ENCODE data around the gene TMEM179.
"Not testable (repeated sequence)": the region's sequence is repeated elsewhere in the genome, so short reads cannot be mapped to it uniquely, and the experiment has no call there.

TMEM179 gene

DNA sequence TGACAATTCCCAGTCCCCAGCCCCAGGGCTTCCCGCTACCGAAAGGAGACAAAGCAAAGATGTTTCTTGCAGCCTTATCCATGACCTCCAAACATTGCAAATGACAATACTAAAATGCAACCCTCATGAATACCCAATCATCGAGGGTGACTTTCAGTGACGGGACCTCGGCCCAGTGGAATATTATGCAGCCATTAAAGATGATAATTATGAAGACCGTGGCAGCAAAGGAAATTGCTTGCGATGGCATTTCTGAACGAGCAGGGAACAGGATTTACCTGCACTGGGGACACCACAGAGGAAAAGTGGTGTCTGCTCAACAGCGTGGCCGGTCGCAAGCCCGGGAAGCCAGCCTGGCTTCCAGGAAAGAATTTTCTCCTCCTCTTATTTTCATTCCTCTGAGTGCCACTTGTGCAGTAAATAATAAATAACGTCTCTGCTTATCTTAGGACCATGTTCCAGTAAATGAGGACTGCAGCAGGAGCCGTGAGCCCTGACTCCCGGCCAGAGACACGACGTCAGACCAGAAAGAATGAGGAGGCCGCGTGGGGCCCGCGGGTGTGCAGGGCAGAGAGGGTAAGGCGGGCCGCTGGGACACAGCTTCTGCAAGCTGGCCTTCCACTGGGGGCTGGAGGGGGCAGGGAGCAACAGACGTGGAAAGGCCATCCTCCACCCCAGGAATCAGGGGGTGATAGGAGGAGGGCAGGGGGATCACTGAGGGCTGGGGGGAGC, 18.4 kb downstream of the TMEM179 start:
- DNase-seq: no peak

DNA sequence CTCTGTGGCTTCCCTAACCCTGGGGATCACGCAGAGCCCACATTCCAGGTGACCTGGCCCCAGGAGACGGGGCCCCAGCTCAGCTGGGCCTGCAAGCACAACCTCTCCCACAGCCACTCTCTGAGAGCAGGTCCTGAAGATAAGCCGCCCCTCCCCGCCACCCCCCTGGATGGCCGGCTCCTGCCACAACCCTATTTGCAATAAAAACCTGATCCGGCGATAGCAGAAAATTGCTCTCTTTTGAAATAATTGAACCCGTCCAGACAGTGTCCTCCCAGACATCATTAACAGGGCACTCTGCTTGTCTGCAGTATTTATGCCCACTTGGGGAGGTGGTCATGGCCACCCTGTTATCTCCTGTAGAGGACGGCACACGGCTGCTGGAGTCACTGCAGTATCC, 20.0 kb downstream of the TMEM179 start:
- DNase-seq: no peak

DNA sequence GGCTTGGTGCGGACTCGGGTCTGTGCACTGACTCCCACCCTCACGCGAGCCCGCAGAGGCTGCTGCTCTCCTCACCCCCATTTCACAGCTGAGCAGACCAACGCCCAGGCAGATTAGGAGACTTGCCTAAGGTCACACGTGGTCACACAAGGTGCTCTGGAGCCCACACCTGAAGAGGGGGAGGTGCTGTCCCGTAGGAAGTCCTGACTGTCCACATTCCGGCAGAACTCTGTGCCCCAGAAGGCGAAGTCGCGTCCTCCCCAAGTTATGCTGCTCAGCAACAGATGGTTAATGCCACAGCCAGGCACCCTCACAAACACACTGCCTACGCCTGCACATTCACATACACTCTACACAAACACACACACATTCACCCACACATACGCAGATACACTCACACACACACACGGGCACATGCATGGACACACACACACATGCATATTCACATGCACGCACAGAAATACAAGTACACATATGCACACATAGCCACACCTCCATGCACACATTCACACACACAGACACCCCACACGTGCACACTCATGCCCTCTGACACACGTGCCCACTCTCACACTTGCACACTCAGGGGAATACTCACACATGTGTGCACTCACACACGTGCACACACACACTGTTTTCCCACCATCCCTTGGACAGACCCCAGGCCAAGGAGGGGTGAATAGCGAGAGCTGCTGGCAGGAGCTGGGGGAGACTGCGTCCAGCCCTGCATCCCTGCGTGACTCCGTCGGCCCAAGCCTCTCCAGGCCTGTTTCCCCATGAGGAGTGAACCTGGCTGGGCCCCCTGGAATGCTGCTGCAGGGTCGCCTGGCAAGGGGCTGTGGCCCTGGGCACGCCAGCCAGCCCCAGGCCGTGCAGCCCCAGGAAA, 20.9 kb downstream of the TMEM179 start:
- no peak for DNase-seq

DNA sequence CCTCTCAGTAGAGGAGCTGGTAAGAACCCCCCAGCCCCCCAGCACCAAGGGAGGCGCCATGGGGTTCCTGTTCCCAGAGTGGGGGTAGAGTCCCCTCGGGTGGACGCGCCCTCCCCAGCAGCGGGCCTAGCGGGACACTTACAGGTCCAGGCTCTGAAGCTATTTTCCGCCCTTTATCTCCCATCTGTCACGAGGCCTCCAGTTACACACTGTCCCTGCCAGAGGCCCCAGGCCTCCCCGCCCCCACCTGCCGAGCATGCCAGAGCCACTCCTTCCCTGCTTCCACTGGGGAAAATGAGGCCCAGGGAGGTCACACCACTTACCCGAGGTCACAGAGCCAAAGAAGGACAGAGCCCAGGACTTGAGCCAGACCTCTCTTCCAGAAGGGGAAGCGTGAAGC, 21.9 kb downstream of the TMEM179 start:
- DNase-seq: no peak

DNA sequence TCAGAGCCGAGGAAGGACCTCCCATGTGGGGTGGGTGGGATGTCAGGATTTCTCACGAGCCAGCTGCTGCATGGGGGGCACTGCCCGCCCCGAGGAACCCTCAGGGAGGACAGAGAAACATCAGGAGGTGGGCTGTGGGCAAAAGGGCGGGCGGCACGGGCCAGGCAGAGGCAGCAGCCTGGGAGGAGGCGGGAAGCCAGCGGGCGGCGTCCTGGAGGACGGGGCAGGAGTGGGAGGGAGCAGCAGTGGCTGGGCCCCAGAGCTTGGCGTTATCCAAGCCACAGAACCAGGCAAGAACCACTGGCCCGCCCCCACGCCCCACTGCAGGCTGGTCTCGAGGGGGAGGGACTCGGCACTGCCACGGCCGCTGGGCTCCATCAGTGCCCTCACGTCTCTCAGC, 22.6 kb downstream of the TMEM179 start:
- no peak for DNase-seq

DNA sequence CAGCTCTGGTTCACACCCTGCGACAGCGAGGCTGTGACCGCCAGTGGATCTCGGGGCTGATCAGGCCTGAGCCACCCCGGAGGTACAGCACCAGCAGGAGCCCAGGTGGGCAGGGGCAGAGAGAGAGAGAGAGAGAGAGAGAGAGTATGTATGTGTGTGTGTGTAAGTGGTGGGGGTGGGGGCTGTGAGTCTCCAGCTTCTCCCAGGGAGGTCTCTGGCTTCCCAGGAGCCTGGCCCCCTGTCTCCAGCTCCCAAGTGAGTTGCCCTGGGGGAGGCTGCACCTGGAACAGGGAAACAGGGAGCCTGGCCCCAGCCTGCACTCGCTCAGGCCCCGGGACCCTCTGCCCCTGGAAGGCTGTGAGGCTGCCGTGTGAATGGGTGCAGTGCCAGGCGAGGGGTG, 23.1 kb downstream of the TMEM179 start:
- DNase-seq: no peak

DNA sequence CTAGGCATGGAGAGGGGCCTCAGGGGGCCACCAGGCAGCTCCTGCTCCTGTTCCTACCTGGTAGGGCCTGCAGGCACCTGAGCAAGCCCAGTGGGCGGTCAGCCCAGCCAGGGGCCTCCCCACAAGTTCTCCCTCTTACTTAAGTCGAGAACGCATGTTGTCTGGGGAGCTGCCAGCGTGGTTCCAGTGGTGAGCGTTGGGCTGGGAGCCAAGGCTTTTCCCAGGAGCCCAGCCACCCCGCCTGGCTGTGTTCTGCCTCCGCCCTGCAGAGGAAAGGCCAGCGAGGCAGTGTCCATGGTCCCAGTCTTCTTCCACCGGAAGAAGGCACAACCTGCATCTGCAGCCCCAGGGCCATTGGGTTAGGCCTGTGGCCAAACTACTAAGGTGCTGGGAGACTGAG, 23.6 kb downstream of the TMEM179 start:
- no peak for DNase-seq

DNA sequence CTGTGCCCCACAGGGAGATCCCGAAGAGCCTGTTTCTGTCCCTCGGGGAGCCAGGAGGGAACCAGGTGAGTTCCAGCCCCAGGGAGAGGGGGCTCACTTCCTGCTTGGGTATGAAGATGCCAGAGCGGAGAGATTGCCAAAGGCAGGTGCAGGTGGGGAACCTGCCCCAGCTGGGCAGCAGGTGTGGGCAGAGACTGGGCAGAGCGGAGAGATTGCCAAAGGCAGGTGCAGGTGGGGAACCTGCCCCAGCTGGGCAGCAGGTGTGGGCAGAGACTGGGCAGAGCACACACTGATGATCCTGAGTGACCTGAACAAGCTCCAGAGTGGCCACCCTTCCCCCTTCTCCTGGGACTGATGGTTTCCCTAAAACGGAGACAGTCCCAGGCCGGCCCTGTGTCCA, 24.6 kb downstream of the TMEM179 start:
- DNase-seq: not testable (repeated sequence)

DNA sequence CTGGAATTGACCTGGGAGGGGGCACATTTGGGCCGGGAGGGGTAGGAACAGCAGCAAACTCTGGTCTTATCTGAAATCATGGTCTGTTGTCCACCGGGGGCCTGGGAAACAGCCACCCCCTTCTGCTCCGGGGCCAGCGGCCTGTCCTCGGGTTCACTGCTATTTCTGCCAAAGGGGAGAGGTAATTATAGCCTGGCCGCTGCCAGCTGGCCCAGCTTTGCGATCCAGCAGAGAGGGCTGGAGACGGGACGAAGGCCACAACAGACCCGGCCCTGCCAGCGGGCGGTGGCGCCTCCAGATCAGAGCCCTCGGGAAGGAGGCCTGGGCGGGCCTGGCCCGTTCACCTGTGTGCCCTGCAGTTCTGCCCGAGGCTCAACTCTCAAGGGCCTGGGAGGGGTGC, 25.1 kb downstream of the TMEM179 start, which contains the start of gene C14orf180:
Gene C14orf180, plus strand, starts transcription at position 258 of the 400 bp plus-strand sequence. CDS start 6,667 bp downstream, outside the sequence.
- DNase-seq: no peak

DNA sequence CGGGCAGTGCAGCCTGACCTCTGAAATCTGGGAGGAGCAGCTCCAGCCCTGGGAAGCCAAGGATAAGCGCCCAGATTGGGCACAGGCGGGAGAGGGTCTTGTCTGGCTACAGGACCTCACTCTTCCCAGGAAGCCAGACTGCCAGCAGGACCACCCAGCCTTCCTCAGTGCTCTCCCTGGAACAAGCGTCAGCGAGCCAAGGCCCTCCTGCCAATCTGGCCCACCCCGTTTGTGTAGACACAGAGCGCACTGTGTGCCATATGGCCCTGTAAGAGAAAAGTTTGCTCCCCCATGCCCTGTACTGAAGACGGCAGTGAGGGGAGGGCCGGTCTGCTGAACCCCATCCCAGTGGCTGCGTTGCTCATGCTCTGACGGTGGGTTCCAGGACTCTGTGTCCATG, 26.3 kb downstream of the TMEM179 start:
- no peak for DNase-seq

DNA sequence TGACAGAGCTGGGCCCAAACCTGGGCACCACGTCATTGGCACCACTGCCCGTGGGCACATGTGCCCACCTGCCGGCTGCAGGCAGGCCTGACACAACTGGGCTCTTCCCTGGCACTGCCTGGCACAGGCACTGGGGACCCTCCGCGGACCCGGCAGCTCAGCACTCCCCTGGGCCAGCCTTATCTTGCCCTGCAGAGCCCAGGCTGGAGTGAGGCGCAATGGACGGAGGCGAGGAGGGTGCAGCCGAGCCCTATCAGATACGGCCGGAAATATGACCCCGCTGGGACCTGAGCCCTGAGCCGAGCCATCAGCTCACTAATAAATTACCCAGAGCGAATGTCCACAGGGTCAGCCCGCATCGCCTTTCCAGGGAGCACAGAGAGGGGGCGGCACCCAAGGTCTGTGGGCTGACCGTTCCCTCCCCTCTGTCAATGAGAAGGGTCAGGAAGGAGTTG, 26.7 kb downstream of the TMEM179 start:
- no peak for DNase-seq

DNA sequence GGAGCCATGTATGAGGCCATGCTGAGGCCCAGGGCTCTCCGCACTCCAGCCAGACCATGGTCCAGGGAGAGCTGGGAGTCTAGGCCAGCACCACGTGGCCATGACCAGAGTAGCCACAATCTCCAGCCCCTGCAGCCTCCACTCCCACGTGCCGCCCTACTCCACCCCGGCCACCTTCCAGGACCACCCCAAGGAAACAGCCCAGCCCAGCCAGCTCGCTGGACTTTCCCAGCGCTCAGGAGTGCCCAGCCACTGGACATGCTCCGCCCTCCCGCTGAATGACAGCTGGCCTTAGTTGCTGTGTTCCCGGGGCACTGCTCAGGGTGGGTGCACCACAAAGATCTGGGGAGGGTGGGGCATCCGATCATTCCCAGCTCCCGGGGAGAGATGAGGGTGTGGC, 27.1 kb downstream of the TMEM179 start:
- no peak for DNase-seq

DNA sequence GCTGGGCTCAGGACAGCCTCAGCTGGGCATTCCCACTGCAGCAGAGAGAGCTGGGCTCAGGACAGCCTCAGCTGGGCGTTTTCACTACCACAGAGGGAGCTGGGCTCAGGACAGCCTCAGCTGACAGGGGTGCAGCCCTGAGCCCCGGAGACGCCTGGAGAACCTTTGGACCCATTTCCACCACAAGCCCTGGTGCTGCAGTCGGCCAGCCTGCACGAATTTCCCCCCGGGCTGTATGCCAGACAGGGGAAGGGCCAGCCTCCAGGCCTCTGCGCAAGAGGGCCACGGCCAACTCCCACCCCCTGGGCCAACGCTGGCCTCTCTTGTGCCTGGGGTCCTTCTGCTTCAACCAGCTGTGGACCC, 27.6 kb downstream of the TMEM179 start:
- DNase-seq: no peak

DNA sequence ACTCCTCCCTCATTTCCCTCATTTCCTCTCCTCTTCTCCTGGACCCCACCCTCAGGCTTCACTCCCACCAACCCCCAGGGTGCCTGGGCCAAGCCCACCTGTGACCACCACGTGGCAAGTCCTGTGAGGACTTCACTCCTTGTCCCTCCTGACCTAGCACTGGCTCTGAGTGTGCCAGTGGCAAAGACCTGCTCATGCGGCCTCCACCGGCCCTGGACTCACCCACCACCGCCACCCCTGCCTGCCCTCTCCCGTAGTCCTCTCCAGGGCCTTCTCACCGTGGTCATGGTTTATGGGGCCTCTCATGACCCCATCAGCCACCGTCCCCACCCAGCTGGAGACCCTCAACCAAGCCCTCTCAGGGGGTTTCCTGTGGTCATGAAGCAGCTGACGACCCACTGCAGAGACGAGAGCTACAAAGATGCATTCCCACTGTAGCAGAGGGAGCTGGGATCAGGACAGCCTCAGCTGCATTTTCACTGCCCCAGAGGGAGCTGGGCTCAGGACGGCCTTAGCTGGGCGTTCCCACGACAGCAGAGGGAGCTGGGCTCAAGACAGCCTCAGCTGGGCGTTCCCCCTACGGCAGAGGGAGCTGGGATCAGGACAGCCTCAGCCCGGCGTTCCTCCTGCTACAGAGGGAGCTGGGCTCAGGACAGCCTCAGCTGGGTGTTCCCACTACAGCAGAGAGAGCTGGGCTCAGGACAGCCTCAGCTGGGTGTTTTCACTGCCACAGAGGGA, 28.2 kb downstream of the TMEM179 start:
- DNase-seq: no peak

DNA sequence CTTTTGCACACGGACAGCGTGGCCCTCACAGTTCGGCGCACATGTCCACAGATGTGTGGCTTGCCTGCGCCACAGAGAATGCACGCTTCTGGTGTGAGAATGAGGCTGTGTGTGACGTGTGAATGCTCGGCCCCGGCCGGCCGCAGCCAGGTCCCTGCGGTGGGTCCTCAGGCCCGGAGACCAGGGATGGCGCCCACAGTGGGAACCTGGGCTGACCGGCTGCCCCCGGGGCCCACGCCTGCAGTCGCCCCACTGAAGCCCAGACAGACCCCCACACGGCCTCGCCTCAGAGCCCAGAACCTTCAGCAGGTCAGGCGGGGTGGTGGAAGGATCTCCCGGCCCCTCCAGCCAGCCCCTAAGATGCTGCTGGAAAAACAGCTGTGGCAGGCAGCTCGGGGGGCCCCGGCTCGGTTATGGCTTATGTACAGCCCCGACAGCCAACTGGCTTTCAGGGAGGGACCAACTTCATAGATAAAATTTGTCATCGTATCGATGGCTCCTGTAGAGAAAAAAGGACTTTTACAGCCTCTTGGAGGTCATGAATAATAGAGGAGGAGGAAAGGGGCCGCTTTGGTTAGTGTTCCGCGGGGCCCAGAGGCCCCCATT, 29.5 kb downstream of the TMEM179 start:
- DNase-seq: no peak

DNA sequence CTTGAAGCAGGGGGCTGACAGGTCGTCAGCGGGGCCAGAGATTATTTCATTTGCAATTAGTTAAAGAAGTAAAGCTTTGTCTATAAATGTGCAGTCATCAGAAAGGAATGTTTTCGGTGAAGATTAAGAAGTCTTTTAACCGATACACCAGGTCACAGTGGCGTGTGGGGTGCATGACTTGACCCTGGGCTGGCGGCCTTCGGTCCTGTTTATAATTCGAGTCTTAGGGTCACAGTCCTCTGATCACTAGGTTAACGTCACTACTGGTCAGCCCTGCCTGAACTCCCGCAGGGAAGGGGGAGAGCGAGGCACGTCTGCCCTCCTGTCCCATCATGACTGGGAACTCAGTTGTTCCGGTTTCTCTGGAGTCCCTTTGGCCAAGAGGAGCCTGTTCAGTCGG, 30.0 kb downstream of the TMEM179 start:
- DNase-seq: no peak

DNA sequence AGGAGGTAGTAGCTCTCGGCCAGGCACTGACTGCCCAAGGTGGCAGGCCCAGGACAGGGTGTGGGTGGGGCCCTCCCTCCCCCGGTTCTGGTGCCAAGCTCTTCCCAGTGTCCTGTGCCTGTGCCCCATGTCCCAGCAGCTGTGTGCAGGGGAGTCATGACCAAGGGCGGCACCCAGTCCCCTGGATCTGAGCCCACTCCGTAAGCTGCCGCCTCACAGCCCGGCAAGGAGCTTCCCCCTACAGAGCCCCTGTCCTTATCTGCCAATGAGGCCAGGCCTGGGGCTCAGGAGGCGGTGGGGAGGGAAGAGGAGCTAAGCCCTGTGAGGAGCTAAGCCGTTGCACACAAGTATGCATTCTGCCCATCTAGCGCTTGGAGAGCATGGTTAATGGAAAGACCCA, 30.6 kb downstream of the TMEM179 start:
- DNase-seq: no peak

DNA sequence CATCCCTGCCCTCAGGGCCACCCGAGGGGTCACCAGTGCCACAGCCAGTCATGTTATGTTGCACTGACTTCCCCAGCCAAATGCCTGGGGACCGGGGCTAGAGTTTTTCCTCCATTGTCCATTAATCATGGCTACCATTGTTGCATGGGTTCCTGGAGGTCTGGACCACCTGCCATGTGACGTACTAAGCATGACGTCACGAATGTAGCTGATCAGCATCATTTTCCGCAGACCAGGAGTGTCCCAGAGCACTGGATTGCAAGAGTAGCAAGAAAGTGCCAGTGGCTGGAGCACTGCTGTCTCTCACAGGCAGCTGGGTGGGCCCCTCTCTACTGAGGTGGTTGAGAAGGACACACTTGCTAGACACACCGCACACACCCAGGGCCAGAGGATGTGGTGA, 31.9 kb downstream of the TMEM179 start:
- no peak for DNase-seq

DNA sequence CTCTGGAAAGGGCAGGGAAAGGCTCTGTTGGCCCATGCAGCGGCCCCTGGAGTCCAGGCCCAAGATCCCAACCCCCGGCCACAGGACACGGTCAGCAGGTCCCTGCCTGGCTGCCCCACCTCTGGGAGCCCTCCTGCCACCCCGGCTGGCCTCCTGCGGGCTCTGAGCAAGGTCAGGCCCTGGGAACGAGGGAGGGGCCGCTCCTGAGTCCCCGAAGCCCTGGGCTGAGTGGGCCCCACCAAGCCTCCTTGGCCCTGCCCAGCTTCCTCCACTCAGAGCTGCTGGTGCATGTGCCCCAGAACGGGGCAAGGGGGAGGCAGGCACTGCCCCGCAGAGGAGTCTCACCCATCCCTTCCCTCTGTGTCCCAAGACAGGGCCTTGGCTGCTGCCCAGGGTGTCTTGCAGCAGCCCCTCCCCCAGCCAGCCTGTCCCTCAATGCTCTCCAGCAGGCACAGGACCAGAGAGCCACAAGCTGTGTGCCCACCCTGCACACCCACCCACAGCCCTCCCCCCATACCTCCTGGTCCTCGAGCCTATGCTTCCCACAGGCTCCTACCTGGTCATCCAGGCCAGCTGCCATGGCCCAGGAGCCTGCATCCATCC, 32.4 kb downstream of the TMEM179 start:
- DNase-seq: no peak

DNA sequence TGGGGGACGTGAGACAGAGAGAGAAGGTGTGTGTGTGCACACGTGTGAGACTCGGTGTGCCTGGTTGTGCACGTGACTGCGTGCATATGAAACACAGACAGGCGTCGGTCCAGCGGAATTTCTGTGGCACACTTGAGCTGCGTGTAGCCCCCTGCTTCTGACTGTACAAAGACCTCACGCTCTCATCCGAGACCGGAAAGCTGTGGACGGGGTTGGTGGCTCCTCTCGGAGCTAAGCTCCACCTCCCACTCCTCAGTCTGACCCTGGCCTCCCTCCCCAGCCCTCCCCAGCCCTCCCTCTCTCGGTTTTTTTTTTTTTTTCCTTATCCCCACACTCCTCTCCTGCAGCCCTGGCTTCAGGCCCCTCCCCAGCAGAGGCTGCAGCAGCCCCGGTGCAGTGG, 33.3 kb downstream of the TMEM179 start:
- no peak for DNase-seq

DNA sequence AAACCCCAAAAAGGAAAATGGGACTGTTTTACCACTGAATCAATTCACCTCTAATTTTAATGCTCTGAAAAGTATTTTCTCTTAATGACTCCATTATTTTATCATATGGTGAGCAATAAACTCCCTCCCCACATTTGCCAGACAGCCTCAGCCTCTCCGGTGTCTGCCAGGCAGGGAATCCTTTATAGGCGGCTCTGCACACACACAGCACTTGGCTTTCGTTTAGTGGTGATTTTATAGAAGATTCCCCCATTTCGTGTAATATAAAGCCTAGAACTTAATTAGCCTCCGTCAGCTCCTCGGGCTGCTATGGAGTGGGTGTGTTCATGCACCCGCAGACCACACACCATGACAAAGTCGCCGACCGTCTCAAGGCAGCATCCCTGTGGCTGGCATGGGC, 35.1 kb downstream of the TMEM179 start:
- no peak for DNase-seq

DNA sequence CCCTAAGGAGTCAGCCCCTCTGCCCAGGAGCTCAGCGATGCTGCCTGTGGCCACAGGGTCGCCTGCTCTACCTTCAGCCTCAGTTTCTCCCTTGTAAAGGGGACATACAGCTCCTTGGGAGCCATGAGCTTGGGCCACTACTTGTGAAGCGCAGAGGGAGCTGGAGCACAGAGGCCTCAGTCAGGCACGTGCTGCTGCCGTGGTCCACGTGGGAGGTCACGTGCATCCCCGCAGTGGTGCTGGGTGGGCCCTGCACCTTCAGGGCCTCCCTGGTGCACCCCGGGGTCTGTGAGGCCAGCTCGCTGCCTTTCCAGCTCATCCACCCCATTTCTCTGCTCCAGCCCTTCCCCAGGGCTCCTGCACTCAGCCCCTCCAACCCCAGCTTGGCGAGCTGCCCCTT, 36.0 kb downstream of the TMEM179 start:
- no peak for DNase-seq

DNA sequence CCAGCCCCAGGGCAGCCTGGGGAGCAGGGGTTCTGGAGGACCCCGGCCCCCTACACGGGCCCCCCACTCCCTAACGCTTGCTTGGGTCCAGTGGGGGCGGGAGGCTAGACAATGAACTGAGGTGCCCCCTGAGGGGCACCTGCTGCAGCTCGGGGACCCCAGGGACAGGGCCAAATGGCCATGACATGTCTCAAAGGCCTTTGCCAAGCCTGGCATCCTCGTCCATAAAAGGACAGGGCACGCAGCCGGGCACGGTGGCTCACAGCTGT, 36.7 kb downstream of the TMEM179 start:
- DNase-seq: no peak
